Neural cell (in vitro differentiated cells): Measurements from ENCODE around the gene PLXDC2.

Experiments used
- CTCF ChIP-seq: fragments of 450-650 bp; IDR thresholded peaks from 2 replicates; pipeline ENCODE4 v1.5.1; 2014; ENCODE audit warnings: antibody characterized with exemption, mild to moderate bottlenecking, moderate library complexity; ENCODE audit not compliant: poor library complexity, severe bottlenecking
- EZH2 ChIP-seq: fragments of 200-600, 300-800 bp; shearing (Covaris generic), sonication (generic); IDR thresholded peaks from 2 replicates; pipeline ENCODE4 v1.6.1; 2014; ENCODE audit warnings: antibody characterized with exemption, low read length, borderline replicate concordance, mild to moderate bottlenecking; ENCODE audit not compliant: insufficient read depth, poor library complexity, severe bottlenecking
- POLR2AphosphoS5 ChIP-seq: IDR thresholded peaks from 2 replicates; pipeline ENCODE4 v1.6.1; 2012
- SMC3 ChIP-seq: fragments of 450-650 bp; conservative IDR thresholded peaks from 2 replicates; pipeline ENCODE4 v1.6.1; 2014; ENCODE audit warnings: antibody characterized with exemption, mild to moderate bottlenecking, moderate library complexity; ENCODE audit not compliant: poor library complexity

GRCh38 chr10:20162123-20162522 is 345.9 kb downstream of the PLXDC2 start:
- TF ChIP-seq CTCF, result no peak
- no peak for TF ChIP-seq SMC3
- no peak for TF ChIP-seq POLR2AphosphoS5
- no peak for TF ChIP-seq EZH2
